NT2/D1 (cell line): ENCODE measurements around the gene POLR2H.
"Not testable (repeated sequence)": the region's sequence is repeated elsewhere in the genome, so short reads cannot be mapped to it uniquely, and the experiment has no call there.

Experiments
- YY1 ChIP-seq: IDR thresholded peaks from 2 replicates; pipeline ENCODE4 v1.6.1; 2011; ENCODE audit not compliant: insufficient read length, insufficient read depth
- ZNF274 ChIP-seq: IDR thresholded peaks from 2 replicates; pipeline ENCODE4 v1.6.1; 2011; ENCODE audit warnings: mild to moderate bottlenecking, low read depth, low read length

- not testable (repeated sequence) for TF ChIP-seq ZNF274, YY1
These were observed 21.9 kb upstream of the POLR2H start for GRCh38 chr3:184339451-184340135.
